Subcutaneous adipose tissue (tissue), 4 donors: ENCODE measurements around the gene HPRT1. TPM values are rescaled to one million over a fixed set of nuclear protein-coding genes. Genes with fewer than 3 reads are reported as not detected.

Experiments used
- CTCF ChIP-seq: fragments of 450-650 bp; IDR thresholded peaks from one replicate; pipeline ENCODE4 v1.5.1; 2016; ENCODE audit warnings: low read depth, mild to moderate bottlenecking, control low read depth, antibody characterized with exemption, moderate library complexity
- total RNA-seq, 4 donors: library from RNA; depleted of rRNA; stranded (reverse); fragments of >200 nt; gene quantifications; one replicate each; pipeline ENCODE4 v1.1.0, GENCODE V29; 2016

Gene HPRT1
- total RNA-seq, 4 donors from 2014 or later, result 11.3 to 25.4 (median 13.3) TPM

GRCh38 chrX:134435894-134436293 lies 24.1 kb upstream of the HPRT1 start:
- TF ChIP-seq CTCF, result no peak

GRCh38 chrX:134443020-134443419 lies 16.9 kb upstream of the HPRT1 start:
- no peak for TF ChIP-seq CTCF

- TF ChIP-seq CTCF, result no peak
Measured at GRCh38 chrX:134443461-134443860, 16.5 kb upstream of the HPRT1 start.

- TF ChIP-seq CTCF, result no peak
Measured at GRCh38 chrX:134444681-134445080, 15.3 kb upstream of the HPRT1 start.

GRCh38 chrX:134452596-134452995 lies 7.4 kb upstream of the HPRT1 start:
- TF ChIP-seq CTCF, result no peak

GRCh38 chrX:134453631-134454030 lies 6.3 kb upstream of the HPRT1 start:
- no peak for TF ChIP-seq CTCF

GRCh38 chrX:134454506-134454905 lies 5.5 kb upstream of the HPRT1 start:
- no peak for TF ChIP-seq CTCF
